GM13976 (cell line): ENCODE measurements around the gene TUT7.
A peak's percentile ranks its signal among the peaks of the same experiment; 100 is the strongest.

Experiments
- DNase-seq: peaks from one replicate; pipeline ENCODE4 v3.0.0; 2012; ENCODE audit warnings: low spot score
- in situ Hi-C: fragments of 300-500 bp; cut with MboI; formaldehyde crosslinking; loops from one replicate; pipeline ENCODE4 v1.12.0; 2022; ENCODE audit warnings: low sequenced_read_pairs, mixed read lengths, inconsistent platforms; ENCODE audit not compliant: unreplicated experiment
- TF ChIP-seq, protein P1 (sequence below): IDR thresholded peaks from 2 replicates; pipeline ENCODE4 v1.5.1; 2012; ENCODE audit warnings: borderline replicate concordance, mild to moderate bottlenecking; ENCODE audit not compliant: insufficient read depth; ENCODE audit errors: extremely low read depth, missing control alignments, control extremely low read depth

The TUT7 gene

DNA sequence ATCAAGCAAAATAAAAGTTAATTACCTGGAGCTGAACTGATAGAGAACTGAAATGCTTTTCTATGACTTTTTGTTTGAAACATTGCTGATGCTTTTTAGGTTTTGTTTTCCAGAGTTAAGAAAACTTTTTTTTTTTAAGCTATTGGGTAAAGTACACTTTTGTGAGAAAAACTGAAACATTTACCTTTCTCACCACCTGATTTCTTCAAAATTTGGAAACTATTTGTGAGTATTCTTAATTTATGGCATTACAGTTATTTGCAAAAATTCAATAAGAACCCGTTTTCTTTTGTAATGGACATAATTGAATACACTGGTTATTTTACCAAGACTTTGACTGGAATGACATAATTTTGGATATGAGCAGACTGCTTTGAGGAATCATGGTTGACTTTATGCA is 101.3 kb downstream of the TUT7 start:
- in situ Hi-C loops = no loop called here
- TF ChIP-seq, protein P1, sequence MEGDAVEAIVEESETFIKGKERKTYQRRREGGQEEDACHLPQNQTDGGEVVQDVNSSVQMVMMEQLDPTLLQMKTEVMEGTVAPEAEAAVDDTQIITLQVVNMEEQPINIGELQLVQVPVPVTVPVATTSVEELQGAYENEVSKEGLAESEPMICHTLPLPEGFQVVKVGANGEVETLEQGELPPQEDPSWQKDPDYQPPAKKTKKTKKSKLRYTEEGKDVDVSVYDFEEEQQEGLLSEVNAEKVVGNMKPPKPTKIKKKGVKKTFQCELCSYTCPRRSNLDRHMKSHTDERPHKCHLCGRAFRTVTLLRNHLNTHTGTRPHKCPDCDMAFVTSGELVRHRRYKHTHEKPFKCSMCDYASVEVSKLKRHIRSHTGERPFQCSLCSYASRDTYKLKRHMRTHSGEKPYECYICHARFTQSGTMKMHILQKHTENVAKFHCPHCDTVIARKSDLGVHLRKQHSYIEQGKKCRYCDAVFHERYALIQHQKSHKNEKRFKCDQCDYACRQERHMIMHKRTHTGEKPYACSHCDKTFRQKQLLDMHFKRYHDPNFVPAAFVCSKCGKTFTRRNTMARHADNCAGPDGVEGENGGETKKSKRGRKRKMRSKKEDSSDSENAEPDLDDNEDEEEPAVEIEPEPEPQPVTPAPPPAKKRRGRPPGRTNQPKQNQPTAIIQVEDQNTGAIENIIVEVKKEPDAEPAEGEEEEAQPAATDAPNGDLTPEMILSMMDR = no peak
- no peak for DNase-seq

DNA sequence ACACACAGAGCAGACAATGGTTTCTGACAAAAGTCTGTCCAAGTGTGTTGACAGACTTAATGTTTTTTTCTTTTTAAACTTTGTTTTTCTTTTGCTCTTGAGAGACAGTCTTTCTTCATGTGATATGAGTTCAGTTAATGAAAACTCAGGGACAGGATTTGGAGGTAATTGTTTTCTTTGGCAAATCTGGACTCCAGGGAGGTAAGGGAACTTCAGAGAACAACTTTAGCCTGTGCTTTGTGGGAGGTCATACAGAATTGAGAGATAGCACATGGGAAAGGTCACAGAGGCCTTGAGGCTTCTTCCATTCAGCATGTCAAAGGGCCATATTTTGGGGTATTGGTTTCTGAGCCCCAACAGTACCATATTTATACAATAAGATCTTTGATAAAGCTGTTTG is 104.1 kb downstream of the TUT7 start:
- in situ Hi-C loops = no loop called here

DNA sequence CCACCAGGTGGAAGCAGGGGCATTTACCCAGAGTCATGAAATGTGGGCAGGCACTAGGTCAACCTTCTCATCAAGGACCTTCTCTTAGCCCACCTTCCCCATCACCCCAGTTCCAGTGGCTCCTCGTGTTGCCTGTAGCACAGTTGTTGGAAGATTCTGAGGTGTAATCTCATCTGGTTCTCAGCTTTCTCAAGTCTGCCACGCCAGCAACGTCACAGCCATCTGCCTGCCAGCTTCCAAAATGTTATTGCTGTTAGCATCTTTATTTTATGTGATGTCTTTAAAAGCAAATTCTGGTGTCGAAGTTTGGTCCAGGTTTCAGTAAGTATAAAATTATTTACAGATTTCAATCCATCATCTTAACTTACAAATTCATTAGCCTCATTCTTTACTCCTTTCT is 105.5 kb downstream of the TUT7 start:
- DNase-seq = no peak
- in situ Hi-C loops = loop anchor here (25.0 kb wide), 1 partner anchor 436 kb away; no protein-coding TSS in a partner anchor
- TF ChIP-seq, protein P1 = no peak

More for the DNA sequence above, 104.1 kb downstream of the TUT7 start:
- TF ChIP-seq, protein P1 = no peak
- no peak for DNase-seq

DNA sequence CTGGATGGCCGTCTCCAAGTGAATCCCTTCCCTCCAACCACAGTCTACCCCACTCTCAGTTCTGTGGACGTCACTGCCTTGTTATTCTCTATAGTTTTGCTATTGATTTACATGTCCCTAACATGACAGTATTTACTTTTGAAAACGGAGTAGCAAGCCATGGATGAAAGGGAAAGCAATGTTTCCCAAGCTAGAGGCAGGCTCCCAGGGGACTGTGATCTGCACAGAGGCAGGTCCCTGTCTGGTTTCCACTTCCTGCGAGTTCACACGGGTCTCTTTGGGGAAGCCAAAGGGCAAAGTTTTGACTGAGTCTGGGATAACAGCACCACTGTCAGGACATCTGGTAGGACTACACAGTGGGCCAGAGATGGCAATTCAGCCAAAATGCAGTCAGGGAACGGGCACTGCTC is 107.5 kb downstream of the TUT7 start:
- TF ChIP-seq, protein P1 = no peak
- peak; percentile 55 for DNase-seq
- in situ Hi-C loops = loop anchor here (25.0 kb wide), 1 partner anchor 434 kb away; no protein-coding TSS in a partner anchor

DNA sequence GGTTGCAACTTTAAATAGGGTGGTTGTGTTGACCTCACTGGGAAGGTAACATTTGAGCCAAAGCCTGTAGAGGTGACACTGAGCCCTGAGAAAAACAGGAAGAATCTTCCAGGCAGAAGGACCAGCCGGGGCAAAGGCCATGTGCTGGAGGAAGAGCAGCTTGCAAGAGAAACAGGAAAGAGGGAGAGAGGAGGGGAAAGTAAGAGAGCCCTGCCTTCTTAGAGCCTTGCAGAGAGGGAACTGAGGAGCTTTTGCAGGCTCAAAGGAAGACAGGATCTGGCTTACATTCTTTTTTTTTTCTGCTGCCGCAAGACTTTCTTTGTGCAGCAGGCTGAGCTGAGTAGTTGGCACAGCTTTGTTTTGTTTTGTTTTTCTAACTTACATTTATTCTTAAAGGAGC is 112.1 kb downstream of the TUT7 start:
- DNase-seq = no peak
- TF ChIP-seq, protein P1 = no peak
- in situ Hi-C loops = loop anchor here (25.0 kb wide), 1 partner anchor 430 kb away; no protein-coding TSS in a partner anchor

DNA sequence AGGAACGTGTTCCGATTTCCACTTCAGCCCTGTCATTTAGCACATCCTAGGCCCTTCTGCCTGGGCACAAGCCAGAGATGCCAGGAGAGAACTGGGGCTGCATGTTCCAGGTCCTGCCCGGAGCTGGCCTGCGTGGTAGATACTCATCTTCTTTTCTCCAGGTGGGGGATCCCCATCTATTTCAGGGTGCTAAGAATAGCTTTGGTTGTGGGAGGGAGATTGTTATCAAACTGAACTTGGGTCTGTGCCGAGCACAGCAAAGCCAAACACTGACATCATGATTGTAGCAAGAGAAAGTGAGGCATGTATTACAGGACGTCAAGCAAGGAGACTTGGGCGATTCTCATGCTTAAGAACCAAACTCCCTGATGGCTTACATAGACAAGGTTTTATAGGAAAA is 113.0 kb downstream of the TUT7 start:
- TF ChIP-seq, protein P1 = no peak
- no peak for DNase-seq
- in situ Hi-C loops = loop anchor here (25.0 kb wide), 1 partner anchor 429 kb away; no protein-coding TSS in a partner anchor
